ENCODE results near the gene AMOTL1. TPM values are rescaled to one million over a fixed set of nuclear protein-coding genes. Genes with fewer than 3 reads are reported as not detected.

Gene AMOTL1
- total RNA-seq, 2 donors from 2014 or later: 45.0 to 60.0 TPM

DNA sequence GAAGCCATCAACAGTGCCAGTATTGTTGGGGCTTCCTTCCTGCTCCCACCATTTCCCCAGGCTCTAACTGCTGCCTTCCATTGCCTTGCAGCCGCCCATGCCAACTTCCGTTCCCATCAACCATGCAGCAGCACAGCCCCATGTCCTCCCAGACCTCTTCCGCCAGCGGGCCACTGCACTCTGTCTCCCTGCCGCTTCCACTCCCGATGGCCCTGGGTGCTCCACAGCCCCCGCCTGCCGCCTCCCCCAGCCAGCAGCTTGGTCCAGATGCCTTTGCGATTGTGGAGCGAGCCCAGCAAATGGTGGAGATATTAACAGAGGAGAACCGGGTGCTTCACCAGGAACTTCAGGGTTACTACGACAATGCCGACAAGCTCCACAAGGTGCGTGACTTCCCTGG, 53.3 kb downstream of the AMOTL1 start:
- peaks cover 89% of the 10 kb centered on the region for H3K36me3 Mint-ChIP-seq (ENCODE audit: low read depth)
- Histone ChIP-seq H3K4me3 (ENCODE audit: low read length) (no peak overlapping the region), H3K4me1 (ENCODE audit: control insufficient read depth, insufficient read depth, low read length) (peaks cover 11% of the 10 kb centered on the region), H3K9ac (ENCODE audit: extremely low read depth, low read length, poor library complexity, severe bottlenecking) (no peak overlapping the region), H3K27ac (ENCODE audit: low read depth, low read length) (no peak overlapping the region), H3K9me3 (ENCODE audit: control insufficient read depth, low read length) (peaks cover 40% of the 10 kb centered on the region), H3K36me3 (ENCODE audit: control insufficient read depth, insufficient read depth, low read length) (peaks cover 100% of the 10 kb centered on the region), H3K27me3 (ENCODE audit: control insufficient read depth, insufficient read depth, low read length, poor library complexity, severe bottlenecking) (no peaks in the 10 kb centered on the region)
- TF ChIP-seq, protein P1, sequence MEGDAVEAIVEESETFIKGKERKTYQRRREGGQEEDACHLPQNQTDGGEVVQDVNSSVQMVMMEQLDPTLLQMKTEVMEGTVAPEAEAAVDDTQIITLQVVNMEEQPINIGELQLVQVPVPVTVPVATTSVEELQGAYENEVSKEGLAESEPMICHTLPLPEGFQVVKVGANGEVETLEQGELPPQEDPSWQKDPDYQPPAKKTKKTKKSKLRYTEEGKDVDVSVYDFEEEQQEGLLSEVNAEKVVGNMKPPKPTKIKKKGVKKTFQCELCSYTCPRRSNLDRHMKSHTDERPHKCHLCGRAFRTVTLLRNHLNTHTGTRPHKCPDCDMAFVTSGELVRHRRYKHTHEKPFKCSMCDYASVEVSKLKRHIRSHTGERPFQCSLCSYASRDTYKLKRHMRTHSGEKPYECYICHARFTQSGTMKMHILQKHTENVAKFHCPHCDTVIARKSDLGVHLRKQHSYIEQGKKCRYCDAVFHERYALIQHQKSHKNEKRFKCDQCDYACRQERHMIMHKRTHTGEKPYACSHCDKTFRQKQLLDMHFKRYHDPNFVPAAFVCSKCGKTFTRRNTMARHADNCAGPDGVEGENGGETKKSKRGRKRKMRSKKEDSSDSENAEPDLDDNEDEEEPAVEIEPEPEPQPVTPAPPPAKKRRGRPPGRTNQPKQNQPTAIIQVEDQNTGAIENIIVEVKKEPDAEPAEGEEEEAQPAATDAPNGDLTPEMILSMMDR (conservative IDR thresholded peaks at IDR 0.05): no peak
- H3K27ac Mint-ChIP-seq: no peak overlapping the region
- H3K27me3 Mint-ChIP-seq (ENCODE audit: insufficient read depth): no peaks in the 10 kb centered on the region
- peaks cover 31% of the 10 kb centered on the region for H3K9me3 Mint-ChIP-seq
- H3K4me3 Mint-ChIP-seq: no peak overlapping the region
- 97 to 98% methylated on average over 13 to 14 of the region's 14 CpGs for WGBS, 2 experiments (ENCODE audit: insufficient coverage in 1 of 2, insufficient read length in 1 of 2)
- peaks cover 5% of the 10 kb centered on the region for H3K4me1 Mint-ChIP-seq
- no peak for DNase-seq

DNA sequence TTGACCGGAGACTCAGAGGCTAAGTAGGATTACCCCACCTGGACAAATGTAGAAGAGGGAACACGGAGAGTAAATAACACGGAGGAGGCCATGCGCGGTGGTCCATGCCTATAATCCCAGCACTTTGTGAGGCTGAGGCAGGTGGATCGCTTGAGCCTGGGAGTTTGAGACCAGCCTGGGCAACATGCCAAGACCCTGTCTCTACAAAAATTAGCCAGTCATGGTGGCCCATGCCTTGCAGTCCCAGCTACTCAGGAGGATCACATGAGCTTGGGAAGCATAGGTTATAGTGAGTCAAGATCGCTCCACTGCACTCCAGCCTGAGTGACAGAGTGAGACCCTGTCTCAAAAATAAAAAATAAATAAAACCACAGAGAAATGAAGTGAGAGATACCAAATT, 53.9 kb downstream of the AMOTL1 start:
- H3K4me3 ChIP-seq (ENCODE audit: low read length): no peak overlapping the region
- Mint-ChIP-seq H3K4me3 (no peak overlapping the region), H3K36me3 (ENCODE audit: low read depth) (peaks cover 92% of the 10 kb centered on the region), H3K27me3 (ENCODE audit: insufficient read depth) (no peaks in the 10 kb centered on the region), H3K9me3 (peaks cover 26% of the 10 kb centered on the region), H3K4me1 (peaks cover 10% of the 10 kb centered on the region), H3K27ac (no peak overlapping the region)
- H3K27me3 ChIP-seq (ENCODE audit: control insufficient read depth, insufficient read depth, low read length, poor library complexity, severe bottlenecking): no peaks in the 10 kb centered on the region
- no peak for DNase-seq
- H3K4me1 ChIP-seq (ENCODE audit: control insufficient read depth, insufficient read depth, low read length): peaks cover 16% of the 10 kb centered on the region
- peaks cover 33% of the 10 kb centered on the region for H3K9me3 ChIP-seq (ENCODE audit: control insufficient read depth, low read length)
- TF ChIP-seq, protein P1 (conservative IDR thresholded peaks at IDR 0.05): no peak
- WGBS, 2 experiments (ENCODE audit: insufficient coverage in 1 of 2, insufficient read length in 1 of 2): 90 to 91% methylated on average over 7 of the region's 7 CpGs
- no peak overlapping the region for H3K27ac ChIP-seq (ENCODE audit: low read depth, low read length)
- no peak overlapping the region for H3K9ac ChIP-seq (ENCODE audit: extremely low read depth, low read length, poor library complexity, severe bottlenecking)
- peaks cover 100% of the 10 kb centered on the region for H3K36me3 ChIP-seq (ENCODE audit: control insufficient read depth, insufficient read depth, low read length)

DNA sequence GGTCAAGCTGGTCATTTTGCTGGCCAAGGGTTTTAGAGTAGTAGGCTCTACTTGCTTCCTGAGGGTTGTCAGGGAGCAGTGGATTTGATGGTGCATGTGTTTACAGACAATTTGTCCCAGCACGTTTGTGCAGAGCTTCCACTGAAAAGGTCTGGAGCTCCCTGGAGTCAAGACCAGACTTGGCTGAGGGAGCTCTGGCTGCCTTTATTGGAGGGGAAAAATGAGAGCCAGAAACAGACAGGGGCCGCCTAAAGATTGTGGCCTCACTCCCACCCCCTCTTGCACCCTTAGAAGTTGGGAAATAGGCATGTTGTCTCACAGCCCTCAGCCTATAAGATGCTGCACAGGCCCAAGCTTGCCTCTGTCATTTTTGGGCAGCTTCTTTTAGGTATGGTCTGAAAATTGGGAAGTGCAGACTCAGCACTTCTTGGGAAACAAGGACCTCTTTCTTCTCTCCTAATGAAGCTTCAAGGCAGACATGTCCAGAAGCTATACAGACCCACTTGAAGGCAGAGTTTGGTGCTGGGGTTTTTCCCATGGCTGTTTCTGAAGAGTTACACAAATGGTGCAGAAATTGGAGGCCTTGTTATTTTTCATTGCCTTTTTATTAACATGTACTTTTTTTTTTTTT, 55.1 kb downstream of the AMOTL1 start:
- Histone ChIP-seq H3K4me3 (ENCODE audit: low read length) (no peak overlapping the region), H3K27me3 (ENCODE audit: control insufficient read depth, insufficient read depth, low read length, poor library complexity, severe bottlenecking) (no peaks in the 10 kb centered on the region), H3K9ac (ENCODE audit: extremely low read depth, low read length, poor library complexity, severe bottlenecking) (no peak overlapping the region), H3K27ac (ENCODE audit: low read depth, low read length) (no peak overlapping the region), H3K9me3 (ENCODE audit: control insufficient read depth, low read length) (peaks cover 22% of the 10 kb centered on the region), H3K4me1 (ENCODE audit: control insufficient read depth, insufficient read depth, low read length) (peaks cover 23% of the 10 kb centered on the region), H3K36me3 (ENCODE audit: control insufficient read depth, insufficient read depth, low read length) (peaks cover 99% of the 10 kb centered on the region)
- Mint-ChIP-seq H3K27ac (no peak overlapping the region), H3K36me3 (ENCODE audit: low read depth) (peaks cover 93% of the 10 kb centered on the region), H3K4me3 (no peak overlapping the region), H3K27me3 (ENCODE audit: insufficient read depth) (no peaks in the 10 kb centered on the region), H3K9me3 (peaks cover 15% of the 10 kb centered on the region), H3K4me1 (peaks cover 16% of the 10 kb centered on the region)
- 83 to 95% methylated on average over 1 to 2 of the region's 2 CpGs for WGBS, 2 experiments (ENCODE audit: insufficient coverage in 1 of 2, insufficient read length in 1 of 2)
- DNase-seq: no peak
- TF ChIP-seq, protein P1 (conservative IDR thresholded peaks at IDR 0.05): no peak
